ENCODE data around the gene MKKS. TPM values are rescaled to one million over a fixed set of nuclear protein-coding genes. Genes with fewer than 3 reads are reported as not detected.

MKKS gene
- total and polyA plus RNA-seq, 2 of the 13 experiments (the other 11 are each of a cell fraction or from before 2014, with no cell fraction given) = 26.7 to 34.5 TPM

GRCh38 chr20:10367693-10367942 is 66.4 kb downstream of the MKKS start (continued):
- 0 out of 2 replicates have a peak, but pooled peaks have one; percentile 14 for TF ChIP-seq ZHX2 (IDR thresholded peaks at IDR 0.05; ENCODE audit: low read depth)
- no peak for TF ChIP-seq ZHX2 (CRISPR knock-in tag; IDR thresholded peaks at IDR 0.05; ENCODE audit: borderline replicate concordance)
- no peak for TF ChIP-seq ZSCAN12 (CRISPR knock-in tag; IDR thresholded peaks at IDR 0.05)
- TF ChIP-seq FOXP4 (CRISPR knock-in tag; IDR thresholded peaks at IDR 0.05) = no peak
- TF ChIP-seq ZNF670 (CRISPR knock-in tag; IDR thresholded peaks at IDR 0.05; ENCODE audit: borderline replicate concordance) = no peak
- 0 out of 2 replicates have a peak, but pooled peaks have one; percentile 34 for TF ChIP-seq JUN (CRISPR knock-in tag; IDR thresholded peaks at IDR 0.05)
- no peak for TF ChIP-seq CBX2 (IDR thresholded peaks at IDR 0.05; ENCODE audit: low read depth, low read length)
- TF ChIP-seq CBX2 (CRISPR knock-in tag; IDR thresholded peaks at IDR 0.05; ENCODE audit: low read depth) = no peak
- TF ChIP-seq CHD4 (IDR thresholded peaks at IDR 0.05; ENCODE audit: borderline replicate concordance, low read length) = peak; percentile 93; the same call in 1 of the 2 replicates
- no peak for TF ChIP-seq POGK (CRISPR knock-in tag; conservative IDR thresholded peaks at IDR 0.05)
- no peak for TF ChIP-seq ZNF883 (CRISPR knock-in tag; IDR thresholded peaks at IDR 0.05; ENCODE audit: not compliant biosample characterization)
- 0 out of 2 replicates have a peak, but pooled peaks have one; percentile 12 for TF ChIP-seq RFXANK (CRISPR knock-in tag; IDR thresholded peaks at IDR 0.05)
- TF ChIP-seq TFAP4 (IDR thresholded peaks at IDR 0.05; ENCODE audit: borderline replicate concordance, low read depth) = no peak
- no peak for TF ChIP-seq HNF1B (CRISPR knock-in tag; IDR thresholded peaks at IDR 0.05)

Measured in HepG2 (cell line).